ENCODE data around the gene KRTAP9-7. TPM values are rescaled to one million over a fixed set of nuclear protein-coding genes. Genes with fewer than 3 reads are reported as not detected.

Gene KRTAP9-7
- total RNA-seq, 1 experiment from 2014 or later = not detected

- Histone ChIP-seq H3K23ac (ENCODE audit: insufficient read length, low read depth, low read length) (no peak overlapping the region), H3K27me3 (ENCODE audit: insufficient read depth, low read length) (no peaks in the 10 kb centered on the region), H3K9me3 (ENCODE audit: control insufficient read depth, low read depth, low read length) (no peaks in the 10 kb centered on the region), H3K4ac (ENCODE audit: low read depth, low read length) (no peak overlapping the region), H4K8ac (replicated peaks; ENCODE audit: insufficient read length, low read depth, low read length) (no peak overlapping the region), H4K91ac (ENCODE audit: insufficient read length, low read depth, low read length) (no peak overlapping the region), H3K18ac (ENCODE audit: insufficient read length, low read depth, low read length) (no peak overlapping the region), H2AK5ac (ENCODE audit: insufficient read length, low read length) (no peak overlapping the region), H4K20me1 (ENCODE audit: control insufficient read depth, insufficient read depth, insufficient read length) (no peaks in the 10 kb centered on the region), H2BK20ac (ENCODE audit: low read depth, low read length, poor library complexity, severe bottlenecking) (no peak overlapping the region), H3K56ac (ENCODE audit: insufficient read length, low read depth, low read length) (no peak overlapping the region), H3T11ph (ENCODE audit: low read length) (no peak overlapping the region), H3K23me2 (ENCODE audit: insufficient read length, low read depth, low read length, poor library complexity, severe bottlenecking) (no peaks in the 10 kb centered on the region), H2AFZ (ENCODE audit: low read length) (no peak overlapping the region), H2BK15ac (ENCODE audit: low read depth, low read length) (no peak overlapping the region), H4K5ac (ENCODE audit: insufficient read length, low read depth, low read length) (no peak overlapping the region), H3K4me2 (ENCODE audit: insufficient read depth, insufficient read length, low read length) (no peak overlapping the region), H2BK12ac (ENCODE audit: insufficient read length, low read depth, low read length) (no peak overlapping the region), H3K27ac (ENCODE audit: insufficient read length, low read depth, low read length) (no peak overlapping the region), H3K14ac (ENCODE audit: insufficient read depth, low read length) (no peak overlapping the region), H3K79me1 (ENCODE audit: insufficient read depth, low read depth, low read length, poor library complexity, severe bottlenecking) (no peaks in the 10 kb centered on the region), H2BK120ac (ENCODE audit: low read depth, low read length, poor library complexity, severe bottlenecking) (no peak overlapping the region), H3K4me1 (ENCODE audit: insufficient read depth, low read length) (no peaks in the 10 kb centered on the region), H3K79me2 (ENCODE audit: insufficient read depth, low read length) (no peaks in the 10 kb centered on the region), H3K9ac (ENCODE audit: extremely low read depth, insufficient read length, low read length) (no peak overlapping the region), H2BK5ac (ENCODE audit: insufficient read length, low read length) (no peak overlapping the region)
- no peaks in the 10 kb centered on the region; the same call in 1 of the 2 replicates for H3K27me3 Mint-ChIP-seq (ENCODE audit: low read depth)
- H3K4me1 Mint-ChIP-seq = peaks cover 0 to 10% of the 10 kb centered on the region in 2 experiments; a peak in 1 of 4 replicates
- DNase-seq = no peak
- no peak overlapping the region for H3K4me3 Mint-ChIP-seq
- H3K9me3 Mint-ChIP-seq = peaks cover 0 to 2% of the 10 kb centered on the region in 2 experiments; a peak in 2 of 5 replicates
- H3K27ac Mint-ChIP-seq = no peak overlapping the region
- no CpG with 5 or more reads among the region's 1 CpG for WGBS (ENCODE audit: extremely low coverage, insufficient read length, low lambda C conversion rate)
- H3K36me3 Mint-ChIP-seq (ENCODE audit: insufficient read depth in 1 of 3, low read depth in 3 of 3) = no peaks in the 10 kb centered on the region
- TF ChIP-seq, protein P1, sequence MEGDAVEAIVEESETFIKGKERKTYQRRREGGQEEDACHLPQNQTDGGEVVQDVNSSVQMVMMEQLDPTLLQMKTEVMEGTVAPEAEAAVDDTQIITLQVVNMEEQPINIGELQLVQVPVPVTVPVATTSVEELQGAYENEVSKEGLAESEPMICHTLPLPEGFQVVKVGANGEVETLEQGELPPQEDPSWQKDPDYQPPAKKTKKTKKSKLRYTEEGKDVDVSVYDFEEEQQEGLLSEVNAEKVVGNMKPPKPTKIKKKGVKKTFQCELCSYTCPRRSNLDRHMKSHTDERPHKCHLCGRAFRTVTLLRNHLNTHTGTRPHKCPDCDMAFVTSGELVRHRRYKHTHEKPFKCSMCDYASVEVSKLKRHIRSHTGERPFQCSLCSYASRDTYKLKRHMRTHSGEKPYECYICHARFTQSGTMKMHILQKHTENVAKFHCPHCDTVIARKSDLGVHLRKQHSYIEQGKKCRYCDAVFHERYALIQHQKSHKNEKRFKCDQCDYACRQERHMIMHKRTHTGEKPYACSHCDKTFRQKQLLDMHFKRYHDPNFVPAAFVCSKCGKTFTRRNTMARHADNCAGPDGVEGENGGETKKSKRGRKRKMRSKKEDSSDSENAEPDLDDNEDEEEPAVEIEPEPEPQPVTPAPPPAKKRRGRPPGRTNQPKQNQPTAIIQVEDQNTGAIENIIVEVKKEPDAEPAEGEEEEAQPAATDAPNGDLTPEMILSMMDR (conservative IDR thresholded peaks at IDR 0.05) = no peak
These were observed 21.3 kb downstream of the KRTAP9-7 start for GRCh38 chr17:41296846-41297245.

Measured in H9 (cell line).